HG03103 (cell line): ENCODE data around the gene HEXB.
A peak's percentile ranks its signal among the peaks of the same experiment; 100 is the strongest.
"Not testable (repeated sequence)": the region's sequence is repeated elsewhere in the genome, so short reads cannot be mapped to it uniquely, and the experiment has no call there.

Source experiments
- ATAC-seq: cut with Tn5 transposase; IDR thresholded peaks from one replicate; pipeline ENCODE4 v1.9.1; 2021; ENCODE audit warnings: low read depth; ENCODE audit not compliant: unreplicated experiment

The HEXB gene

GRCh38 chr5:74725331-74725730, 40.3 kb downstream of the HEXB start:
- ATAC-seq = no peak

- no peak for ATAC-seq
These were observed 51.7 kb downstream of the HEXB start for GRCh38 chr5:74736759-74737158.

- no peak for ATAC-seq
These were observed 53.4 kb downstream of the HEXB start for GRCh38 chr5:74738406-74738805.

- ATAC-seq = not testable (repeated sequence)
These were observed 63.7 kb downstream of the HEXB start for GRCh38 chr5:74748742-74749141.

GRCh38 chr5:74761241-74761640, 76.2 kb downstream of the HEXB start:
- ATAC-seq = no peak

- ATAC-seq = no peak
These were observed 77.6 kb downstream of the HEXB start for GRCh38 chr5:74762599-74762998.

DNA sequence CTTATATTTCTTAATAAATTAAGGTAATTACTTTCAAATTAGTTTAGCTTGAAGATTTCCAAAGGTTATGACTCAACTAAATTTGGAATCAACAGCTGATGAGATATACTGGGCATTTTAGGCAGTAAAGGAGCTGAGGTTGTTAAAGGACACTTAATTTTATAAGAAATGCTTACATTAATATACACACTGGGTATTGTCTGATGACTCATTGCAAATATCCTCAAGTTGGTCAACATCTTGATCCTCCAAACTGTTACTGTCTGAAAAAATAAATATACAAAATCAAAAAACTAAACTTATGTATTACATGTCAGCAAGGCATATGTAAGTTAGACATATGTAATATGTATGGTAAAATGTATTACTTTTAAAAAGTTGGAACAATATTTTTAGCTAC, 78.5 kb downstream of the HEXB start:
- ATAC-seq = no peak

GRCh38 chr5:74765201-74765600, 80.2 kb downstream of the HEXB start:
- no peak for ATAC-seq

- ATAC-seq = no peak
These were observed 80.9 kb downstream of the HEXB start for GRCh38 chr5:74765929-74766328.

- peak; percentile 37 for ATAC-seq
These were observed 81.4 kb downstream of the HEXB start for GRCh38 chr5:74766418-74766848.

DNA sequence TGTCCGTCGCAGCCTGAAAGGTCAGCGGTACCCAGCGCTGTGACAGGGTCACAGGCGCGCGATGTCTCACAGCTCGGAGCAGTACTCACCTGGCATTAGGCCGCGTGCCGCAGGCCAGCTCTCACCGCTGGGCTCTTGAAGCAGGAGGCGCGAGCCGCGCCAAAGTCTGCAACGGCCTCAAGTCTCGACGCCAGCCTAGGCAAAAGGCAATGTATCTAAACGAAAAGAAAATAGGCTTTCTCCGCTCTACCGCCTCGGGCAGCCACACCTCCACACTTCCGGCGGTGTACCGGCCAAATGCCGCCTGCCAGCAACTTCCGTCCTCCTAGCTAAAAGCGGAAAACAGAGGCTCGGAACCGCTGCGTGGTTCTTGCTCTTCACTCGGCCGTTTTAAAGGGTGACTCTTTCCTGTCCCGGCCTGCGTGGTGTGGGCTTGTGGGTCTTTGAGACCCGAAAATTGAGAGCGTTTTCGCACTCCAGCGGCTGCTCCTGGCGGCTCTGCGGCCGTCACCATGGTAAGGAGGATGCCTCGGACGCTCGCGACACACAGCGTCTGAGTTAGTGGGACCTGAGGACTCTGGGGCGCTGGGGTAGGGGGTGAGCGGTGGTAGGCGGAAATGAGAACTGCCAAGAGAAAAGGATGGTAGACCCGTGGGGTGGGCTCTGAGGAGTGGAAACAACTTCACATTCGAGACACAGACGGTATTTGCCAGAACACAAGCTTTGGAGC, 82.0 kb downstream of the HEXB start, which contains the start of the genes GFM2 and NSA2:
GFM2 (minus strand) TSS at position 269 of the 730 bp plus-strand sequence. CDS start 3,375 bp downstream, outside the sequence.
NSA2 (plus strand) TSS at position 401 of the 730 bp plus-strand sequence; CDS start at position 513, 112 bp downstream.
- ATAC-seq = peak; percentile 76

- peak; percentile 16 for ATAC-seq
These were observed 82.5 kb downstream of the HEXB start for GRCh38 chr5:74767579-74767913.
